IMR-90 (cell line): ENCODE results near the gene LY9. TPM values are rescaled to one million over a fixed set of nuclear protein-coding genes. Genes with fewer than 3 reads are reported as not detected.

Experiments used
- ATAC-seq: fragments of 200-7000 bp; cut with Tn5 transposase; 2 replicates; pipeline ENCODE4 v1.9.1; 2020; ENCODE audit warnings: low read depth, mild to moderate bottlenecking, moderate library complexity
- BruUV-seq: library from RNA; stranded (reverse); fragments of 400-500 nt; replicated peaks from 2 replicates; lab custom pipeline; 2021; lab: Mats Ljungman, UMichigan
- CTCF ChIA-PET: fragments of 300-600 bp; formaldehyde crosslinking; extraction: SDS; loops from one replicate; lab custom pipeline; 2021; ENCODE audit warnings: antibody characterized with exemption; lab: Yijun Ruan, JAX
- POLR2A ChIA-PET: fragments of 300-600 bp; sonication (Branson Sonifier 250); formaldehyde crosslinking; loops from one replicate; lab custom pipeline; 2022; ENCODE audit warnings: antibody characterized with exemption; ENCODE audit not compliant: unreplicated experiment; lab: Charles Lee
- DNase-seq: peaks from one replicate; pipeline ENCODE4 v3.0.0; 2013
- H2AFZ ChIP-seq: replicated peaks from 2 replicates; pipeline ENCODE3; 2013; ENCODE audit warnings: low read length, mild to moderate bottlenecking; ENCODE audit not compliant: poor library complexity
- H2AK5ac ChIP-seq: 2 replicates; pipeline ENCODE4 v1.6.1; 2013; ENCODE audit warnings: low read depth, low read length, inconsistent platforms
- H2AK9ac ChIP-seq: replicated peaks from 2 replicates; pipeline ENCODE3; 2013; ENCODE audit warnings: mild to moderate bottlenecking, low read depth, low read length, moderate library complexity; ENCODE audit not compliant: poor library complexity
- H2BK120ac ChIP-seq: 2 replicates; pipeline ENCODE4 v1.6.1; 2013; ENCODE audit warnings: low read depth, low read length, inconsistent platforms
- H2BK15ac ChIP-seq: 3 replicates; pipeline ENCODE4 v1.6.1; 2013; ENCODE audit warnings: low read depth, low read length, inconsistent platforms
- H2BK20ac ChIP-seq: 2 replicates; pipeline ENCODE4 v1.6.1; 2013; ENCODE audit warnings: low read depth, mild to moderate bottlenecking, inconsistent platforms, low read length, moderate library complexity
- H2BK5ac ChIP-seq: 2 replicates; pipeline ENCODE4 v1.6.1; 2013; ENCODE audit warnings: mild to moderate bottlenecking, low read depth, low read length, inconsistent platforms; ENCODE audit not compliant: poor library complexity, severe bottlenecking
- H3K14ac ChIP-seq: replicated peaks from 2 replicates; pipeline ENCODE4 v1.6.1; 2013; ENCODE audit warnings: low read depth, low read length, inconsistent platforms
- H3K18ac ChIP-seq: 2 replicates; pipeline ENCODE4 v1.6.1; 2013; ENCODE audit warnings: low read depth, low read length, control low read depth
- H3K23ac ChIP-seq: 2 replicates; pipeline ENCODE4 v1.6.1; 2013; ENCODE audit warnings: low read depth, low read length, inconsistent platforms
- H3K27ac ChIP-seq: 2 replicates; pipeline ENCODE4 v1.5.1; 2013; ENCODE audit warnings: mild to moderate bottlenecking, control low read depth, low read length; ENCODE audit not compliant: insufficient read depth
- H3K27me3 ChIP-seq: 2 replicates; pipeline ENCODE4 v1.6.1; 2013; ENCODE audit warnings: low read length; ENCODE audit not compliant: control insufficient read depth, insufficient read depth
- H3K36me3 ChIP-seq: 2 replicates; pipeline ENCODE4 v1.6.1; 2013; ENCODE audit warnings: low read length, mixed read lengths; ENCODE audit not compliant: control insufficient read depth, insufficient read depth
- H3K4ac ChIP-seq: 2 replicates; pipeline ENCODE4 v1.6.1; 2013; ENCODE audit warnings: low read depth, low read length, inconsistent platforms
- H3K4me1 ChIP-seq: 2 replicates; pipeline ENCODE4 v1.6.1; 2013; ENCODE audit warnings: low read length, mixed read lengths; ENCODE audit not compliant: control insufficient read depth, insufficient read depth
- H3K4me2 ChIP-seq: 2 replicates; pipeline ENCODE4 v1.6.1; 2013; ENCODE audit warnings: low read depth, mild to moderate bottlenecking, control low read depth, low read length, moderate library complexity
- H3K4me3 ChIP-seq: 2 replicates; pipeline ENCODE4 v1.5.1; 2013; ENCODE audit warnings: low read depth, mild to moderate bottlenecking, control low read depth, low read length, moderate library complexity; ENCODE audit not compliant: insufficient read depth
- H3K56ac ChIP-seq: 2 replicates; pipeline ENCODE4 v1.6.1; 2013; ENCODE audit warnings: low read length, inconsistent platforms; ENCODE audit not compliant: insufficient read depth; ENCODE audit errors: extremely low read depth
- H3K79me1 ChIP-seq, 2 experiments: 2 replicates each; pipeline ENCODE4 v1.6.1; 2013; ENCODE audit warnings: low read length in 2 of 2, inconsistent platforms in 1 of 2, low read depth in 1 of 2
- H3K9ac ChIP-seq: 2 replicates; pipeline ENCODE4 v1.6.1; 2013; ENCODE audit warnings: low read depth, low read length, control low read depth
- H3K9me1 ChIP-seq: 2 replicates; pipeline ENCODE4 v1.6.1; 2013; ENCODE audit warnings: low read length, inconsistent platforms; ENCODE audit not compliant: insufficient read depth
- H3K9me3 ChIP-seq: 2 replicates; pipeline ENCODE4 v1.6.1; 2013; ENCODE audit warnings: low read length; ENCODE audit not compliant: control insufficient read depth, insufficient read depth
- H4K20me1 ChIP-seq: 2 replicates; pipeline ENCODE4 v1.6.1; 2013; ENCODE audit warnings: low read length, inconsistent platforms; ENCODE audit not compliant: insufficient read depth
- H4K5ac ChIP-seq: 2 replicates; pipeline ENCODE4 v1.6.1; 2013; ENCODE audit warnings: mild to moderate bottlenecking, low read depth, low read length, control low read depth
- H4K8ac ChIP-seq, 2 experiments: 2 replicates each; pipeline ENCODE4 v1.6.1; 2013; ENCODE audit warnings: low read depth in 2 of 2, low read length in 2 of 2, control low read depth in 1 of 2, inconsistent platforms in 1 of 2
- H4K91ac ChIP-seq: 2 replicates; pipeline ENCODE4 v1.6.1; 2013; ENCODE audit warnings: low read depth, low read length, inconsistent platforms; ENCODE audit not compliant: insufficient read depth
- CEBPB ChIP-seq: IDR thresholded peaks from 2 replicates; pipeline ENCODE4 v1.6.1; 2012; ENCODE audit warnings: low read depth, low read length, improper control_type of control experiment
- NFE2L2 ChIP-seq: fragments of 150-350 bp; IDR thresholded peaks from 2 replicates; pipeline ENCODE4 v1.6.1; 2016; ENCODE audit warnings: low read depth, mild to moderate bottlenecking, low read length
- WGBS, 2 experiments: methylation state at CpG; one replicate each; pipeline versions ENCODE4 v1.1.5 to v1.1.7; 2013; ENCODE audit warnings: missing lambda C conversion rate in 2 of 2; ENCODE audit not compliant: insufficient read length in 1 of 2; ENCODE audit errors: extremely low coverage in 2 of 2; 5-methylcytosine and 5-hydroxymethylcytosine counted together
- dilution Hi-C: fragments of 300-500 bp; cut with HindIII; formaldehyde crosslinking; loops from one replicate; pipeline ENCODE4 v1.14.3; 2018; ENCODE audit warnings: low sequenced_read_pairs; ENCODE audit not compliant: unreplicated experiment
- in situ Hi-C: fragments of 300-500 bp; cut with MboI; formaldehyde crosslinking; loops from 3 replicates; pipeline ENCODE4 v1.14.3; 2019; ENCODE audit warnings: low sequenced_read_pairs, inconsistent platforms, mixed read lengths
- intact Hi-C: fragments of 100-400 bp; cut with micrococcal nuclease; formaldehyde crosslinking; loops from 2 replicates; pipeline ENCODE4 v1.10.0; 2022
- polyA plus RNA-seq, 3 experiments: library from polyadenylated mRNA; depleted of rRNA; stranded (reverse); fragments of >200 nt; gene quantifications; 2 replicates each; pipeline ENCODE4 v1.2.3, GENCODE V29; 2012; ENCODE audit warnings: low replicate concordance in 1 of 3
- total RNA-seq: library from RNA; depleted of rRNA; stranded (reverse); fragments of >200 nt; gene quantifications from 2 replicates; pipeline ENCODE4 v1.2.3, GENCODE V29; 2012

The LY9 gene
- total and polyA plus RNA-seq, 2 of the 4 experiments (the other 2 are of a cell fraction): not detected

GRCh38 chr1:160794376-160794775, 1.6 kb upstream of the LY9 start:
- Histone ChIP-seq H3K9me1 (no peaks in the 10 kb centered on the region), H2BK120ac (no peak overlapping the region), H2BK15ac (no peak overlapping the region), H3K9me3 (no peaks in the 10 kb centered on the region), H3K18ac (no peak overlapping the region), H3K4me3 (no peak overlapping the region), H2AK9ac (no peak overlapping the region), H3K9ac (no peak overlapping the region), H4K20me1 (no peaks in the 10 kb centered on the region), H4K8ac (no peak overlapping the region), H4K91ac (no peak overlapping the region), H3K27ac (no peak overlapping the region), H2BK20ac (no peak overlapping the region), H2AFZ (no peak overlapping the region), H4K5ac (no peak overlapping the region), H3K14ac (no peak overlapping the region), H3K23ac (no peak overlapping the region), H3K4me1 (no peaks in the 10 kb centered on the region), H3K36me3 (no peaks in the 10 kb centered on the region), H3K4me2 (no peak overlapping the region), H3K56ac (no peak overlapping the region), H2AK5ac (no peak overlapping the region), H3K4ac (no peak overlapping the region), H3K27me3 (no peaks in the 10 kb centered on the region), H2BK5ac (no peak overlapping the region), H3K79me1 (no peaks in the 10 kb centered on the region)
- 0% methylated on average over 2 of the region's 3 CpGs; no CpG with 5 or more reads in 1 of the 2 experiments for WGBS, 2 experiments
- in situ Hi-C loops: no loop called here
- intact Hi-C loops: no loop called here
- dilution Hi-C loops: no loop called here
- BruUV-seq: no TSS peak
- POLR2A ChIA-PET: no interaction called here
- ATAC-seq (no peak), DNase-seq (no peak)
- CTCF ChIA-PET: interaction anchor here (0.6 kb wide), 1 partner anchor 11 kb away, joined by 3 read pairs; no protein-coding TSS in a partner anchor
- TF ChIP-seq NFE2L2 (no peak), CEBPB (peak; percentile 44; the same call in 1 of the 2 replicates)
